Neuron (in vitro differentiated cells): Measurements from ENCODE around the gene NFATC2.

Experiments used
- H2AFZ ChIP-seq: one replicate; pipeline ENCODE4 v1.6.1; 2013; ENCODE audit warnings: low read depth, mild to moderate bottlenecking, inconsistent platforms, low read length, moderate library complexity
- H3K27me3 ChIP-seq: one replicate; pipeline ENCODE4 v1.6.1; 2013; ENCODE audit warnings: low read length; ENCODE audit not compliant: insufficient read depth
- H3K36me3 ChIP-seq: one replicate; pipeline ENCODE4 v1.6.1; 2013; ENCODE audit warnings: low read length; ENCODE audit not compliant: insufficient read depth
- H3K4me1 ChIP-seq: one replicate; pipeline ENCODE4 v1.6.1; 2013; ENCODE audit warnings: low read length; ENCODE audit not compliant: insufficient read depth
- H3K4me3 ChIP-seq: 2 replicates; pipeline ENCODE4 v1.5.1; 2013; ENCODE audit warnings: mild to moderate bottlenecking, low read length, moderate library complexity
- H3K9me3 ChIP-seq: one replicate; pipeline ENCODE4 v1.6.1; 2013; ENCODE audit warnings: low read length

NFATC2 gene

DNA sequence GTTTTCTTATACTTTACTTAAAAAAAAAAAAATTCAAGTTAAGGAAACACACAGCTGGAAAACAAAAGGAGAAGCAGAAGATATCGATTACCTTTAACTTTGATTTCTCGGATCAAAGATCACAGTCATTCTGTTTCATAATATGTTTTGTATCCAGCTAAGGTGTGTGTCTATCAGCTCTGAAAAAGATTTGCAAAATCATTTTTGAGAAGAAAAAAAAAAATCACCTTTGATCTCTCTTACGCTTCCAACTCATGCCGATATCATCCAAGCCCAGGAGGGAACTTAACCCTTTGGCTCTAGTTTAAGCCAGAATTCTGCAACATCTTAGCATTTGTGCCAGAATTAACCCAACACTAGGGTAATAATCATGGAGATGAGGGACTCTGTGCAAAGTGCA is 144.0 kb downstream of the NFATC2 start:
- H3K4me3 ChIP-seq = no peak overlapping the region
- H3K9me3 ChIP-seq = no peaks in the 10 kb centered on the region
- no peak overlapping the region for H2AFZ ChIP-seq
- H3K27me3 ChIP-seq = no peaks in the 10 kb centered on the region
- H3K4me1 ChIP-seq = no peaks in the 10 kb centered on the region
- H3K36me3 ChIP-seq = no peaks in the 10 kb centered on the region

- Histone ChIP-seq H2AFZ (no peak overlapping the region), H3K36me3 (no peaks in the 10 kb centered on the region), H3K9me3 (no peaks in the 10 kb centered on the region), H3K27me3 (no peaks in the 10 kb centered on the region), H3K4me1 (no peaks in the 10 kb centered on the region), H3K4me3 (no peak overlapping the region)
Observed at GRCh38 chr20:51398083-51398482, 144.4 kb downstream of the NFATC2 start.

DNA sequence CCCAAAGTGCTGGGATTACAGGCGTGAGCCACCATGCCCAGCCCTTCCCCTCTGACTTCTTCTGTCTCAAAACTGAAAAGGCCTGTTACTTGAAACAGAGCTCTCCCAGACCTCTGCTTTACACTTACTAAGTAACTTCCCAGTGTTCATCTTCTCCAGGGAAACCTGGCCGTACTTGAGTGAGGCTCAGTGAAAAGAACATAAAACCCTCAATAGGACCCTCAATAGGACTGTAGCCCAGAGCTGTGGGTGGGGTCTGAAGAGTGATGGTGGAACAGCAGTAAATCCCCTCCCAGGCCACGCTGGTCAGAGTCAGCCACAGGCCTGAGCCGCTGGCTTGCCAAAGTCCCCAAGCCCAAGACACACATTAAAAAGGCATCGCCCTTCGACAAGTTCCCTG is 145.4 kb downstream of the NFATC2 start:
- no peak overlapping the region for H3K4me3 ChIP-seq
- H3K9me3 ChIP-seq = no peaks in the 10 kb centered on the region
- H2AFZ ChIP-seq = no peak overlapping the region
- H3K36me3 ChIP-seq = no peaks in the 10 kb centered on the region
- H3K4me1 ChIP-seq = no peaks in the 10 kb centered on the region
- no peaks in the 10 kb centered on the region for H3K27me3 ChIP-seq

DNA sequence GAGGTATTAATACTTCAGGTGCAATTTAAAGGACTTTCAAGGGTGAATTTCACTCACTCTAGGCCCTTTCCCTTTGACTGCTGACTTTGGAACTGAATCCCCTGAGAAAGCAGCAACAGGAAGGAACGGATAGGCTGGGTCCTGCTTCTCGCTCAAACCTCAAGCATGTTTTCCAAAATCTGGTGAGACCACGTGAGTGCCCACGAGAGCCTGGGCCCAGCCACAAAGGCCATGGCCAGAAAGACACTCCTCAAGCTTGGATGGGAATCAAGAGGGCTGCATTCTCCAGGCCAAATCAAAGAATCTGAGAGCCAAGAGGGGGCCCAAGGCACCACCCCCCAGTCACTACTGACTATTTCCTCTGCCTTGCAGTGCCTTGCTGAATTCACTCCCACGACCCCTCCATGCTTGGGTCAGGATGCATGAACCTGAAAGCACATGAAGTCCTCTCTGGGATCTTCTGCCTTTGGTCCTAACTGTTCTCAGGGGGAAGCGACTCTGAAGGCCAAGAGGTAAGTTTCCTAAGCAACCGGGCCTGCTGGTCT is 146.1 kb downstream of the NFATC2 start:
- Histone ChIP-seq H3K36me3 (no peaks in the 10 kb centered on the region), H3K4me3 (no peak overlapping the region), H3K27me3 (no peaks in the 10 kb centered on the region), H2AFZ (no peak overlapping the region), H3K4me1 (no peaks in the 10 kb centered on the region), H3K9me3 (no peaks in the 10 kb centered on the region)

DNA sequence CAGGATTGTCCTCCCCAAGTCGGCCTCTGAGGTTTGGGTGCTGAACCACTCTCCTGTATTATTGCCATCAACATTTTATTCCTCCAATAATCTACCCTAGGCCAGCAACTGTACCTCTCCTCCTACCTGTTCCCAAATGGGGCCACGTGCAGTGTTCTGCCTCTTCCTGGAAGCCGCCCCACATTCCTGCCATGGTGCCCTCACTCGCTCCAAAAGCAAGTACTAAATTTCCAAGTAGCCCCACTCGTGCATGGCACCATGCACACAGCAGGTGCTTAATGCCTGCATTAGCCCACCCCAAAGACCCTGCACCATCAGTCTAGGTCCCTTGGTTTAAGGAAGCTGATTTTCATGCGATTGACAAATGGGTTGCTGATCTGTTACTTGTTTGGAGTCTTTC is 147.8 kb downstream of the NFATC2 start:
- H3K36me3 ChIP-seq = no peaks in the 10 kb centered on the region
- H3K4me1 ChIP-seq = no peaks in the 10 kb centered on the region
- no peak overlapping the region for H3K4me3 ChIP-seq
- H3K27me3 ChIP-seq = no peaks in the 10 kb centered on the region
- H2AFZ ChIP-seq = no peak overlapping the region
- H3K9me3 ChIP-seq = no peaks in the 10 kb centered on the region

GRCh38 chr20:51393571-51393970 is 148.9 kb downstream of the NFATC2 start:
- Histone ChIP-seq H3K4me3 (no peak overlapping the region), H2AFZ (no peak overlapping the region), H3K27me3 (no peaks in the 10 kb centered on the region), H3K4me1 (no peaks in the 10 kb centered on the region), H3K36me3 (no peaks in the 10 kb centered on the region), H3K9me3 (no peaks in the 10 kb centered on the region)

GRCh38 chr20:51392614-51393186 is 149.8 kb downstream of the NFATC2 start:
- H3K4me1 ChIP-seq = peaks cover 2% of the 10 kb centered on the region
- H3K36me3 ChIP-seq = no peaks in the 10 kb centered on the region
- H2AFZ ChIP-seq = no peak overlapping the region
- no peak overlapping the region for H3K4me3 ChIP-seq
- H3K9me3 ChIP-seq = no peaks in the 10 kb centered on the region
- H3K27me3 ChIP-seq = no peaks in the 10 kb centered on the region

DNA sequence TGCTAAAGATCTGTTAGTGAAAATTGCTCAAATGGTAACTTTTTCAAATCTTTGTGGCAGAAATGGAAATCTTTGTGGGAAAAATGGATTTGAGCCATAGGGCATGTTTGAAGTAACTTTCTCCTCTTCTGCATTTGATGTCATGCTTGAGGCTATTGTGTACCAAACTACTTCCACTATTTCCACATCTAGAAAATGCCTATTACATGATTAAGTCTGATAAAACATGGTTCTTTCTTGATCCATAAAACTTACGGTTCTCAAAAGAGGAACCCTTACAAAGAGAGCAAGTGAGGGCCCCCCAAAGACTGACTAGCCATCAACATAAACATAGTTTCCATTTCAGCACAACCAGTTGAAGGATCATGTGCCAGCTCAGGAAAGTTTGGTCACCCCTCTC is 150.6 kb downstream of the NFATC2 start:
- peaks cover 10% of the 10 kb centered on the region for H3K4me1 ChIP-seq

DNA sequence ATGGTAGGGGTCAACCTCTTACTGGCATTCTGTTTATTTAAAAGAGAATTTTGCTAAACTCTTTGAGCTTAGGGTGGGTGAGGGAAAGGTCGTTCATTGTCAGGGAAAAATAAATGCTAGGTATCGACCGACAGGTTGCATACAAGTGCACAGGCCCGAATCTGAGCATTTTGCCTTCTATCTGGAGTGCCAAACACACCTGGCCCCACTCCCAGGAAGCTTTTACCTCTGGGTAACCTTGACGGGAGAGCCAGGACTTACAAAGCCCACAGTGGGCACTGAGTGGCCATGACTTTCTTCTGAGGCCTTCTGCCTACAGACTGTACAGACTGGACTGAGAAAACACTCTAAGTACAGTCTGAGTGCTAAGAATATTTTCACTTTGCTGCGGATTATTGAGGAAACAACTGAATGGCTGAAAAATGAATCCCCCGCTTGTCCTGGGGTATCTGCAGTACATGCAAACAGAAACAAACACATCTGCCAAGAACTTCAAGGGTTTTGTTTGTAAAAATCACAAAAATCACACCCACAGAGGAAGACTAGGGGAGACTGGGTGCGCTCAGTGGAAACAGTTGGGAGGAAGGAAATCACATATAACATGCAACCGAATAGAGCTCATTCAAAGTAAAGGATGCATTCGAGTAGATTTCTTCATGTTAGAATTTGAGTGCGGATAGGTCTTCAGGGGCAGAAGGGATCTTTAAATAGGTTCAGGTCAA is 152.8 kb downstream of the NFATC2 start:
- H2AFZ ChIP-seq = no peak overlapping the region

More for the DNA sequence above, 150.6 kb downstream of the NFATC2 start:
- H3K27me3 ChIP-seq = no peaks in the 10 kb centered on the region
- H3K4me3 ChIP-seq = no peak overlapping the region
- no peaks in the 10 kb centered on the region for H3K9me3 ChIP-seq
- H3K36me3 ChIP-seq = no peaks in the 10 kb centered on the region
- no peak overlapping the region for H2AFZ ChIP-seq

GRCh38 chr20:51388756-51389542 is 153.6 kb downstream of the NFATC2 start:
- Histone ChIP-seq H3K4me3 (no peak overlapping the region), H3K9me3 (no peaks in the 10 kb centered on the region), H2AFZ (no peak overlapping the region), H3K36me3 (no peaks in the 10 kb centered on the region), H3K4me1 (peaks cover 13% of the 10 kb centered on the region), H3K27me3 (no peaks in the 10 kb centered on the region)

More for the DNA sequence above, 152.8 kb downstream of the NFATC2 start:
- H3K36me3 ChIP-seq = no peaks in the 10 kb centered on the region
- no peaks in the 10 kb centered on the region for H3K27me3 ChIP-seq
- peaks cover 13% of the 10 kb centered on the region for H3K4me1 ChIP-seq
- no peaks in the 10 kb centered on the region for H3K9me3 ChIP-seq
- no peak overlapping the region for H3K4me3 ChIP-seq

DNA sequence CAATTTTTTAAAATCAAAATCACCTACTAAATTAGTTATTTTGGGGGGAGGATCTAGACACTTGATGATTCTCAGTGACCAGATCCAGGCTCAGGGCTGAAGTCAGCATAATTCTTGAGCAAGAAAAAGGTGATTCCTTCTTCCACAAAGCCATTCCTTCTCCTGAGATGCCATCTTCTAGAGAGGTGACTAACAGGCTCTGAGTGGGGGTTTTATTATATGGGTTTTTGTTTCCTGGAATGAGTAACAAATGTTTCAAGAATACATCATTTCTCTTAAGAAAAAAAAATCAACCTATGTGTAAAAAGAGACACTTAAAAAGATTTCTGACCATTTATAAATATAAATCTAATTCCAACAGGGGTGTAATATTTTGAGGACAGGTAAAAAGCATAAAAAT is 154.3 kb downstream of the NFATC2 start:
- Histone ChIP-seq H3K4me1 (peaks cover 13% of the 10 kb centered on the region), H2AFZ (no peak overlapping the region), H3K4me3 (no peak overlapping the region), H3K9me3 (no peaks in the 10 kb centered on the region), H3K36me3 (no peaks in the 10 kb centered on the region), H3K27me3 (no peaks in the 10 kb centered on the region)

- Histone ChIP-seq H3K9me3 (no peaks in the 10 kb centered on the region), H3K27me3 (no peaks in the 10 kb centered on the region), H2AFZ (no peak overlapping the region), H3K4me3 (no peak overlapping the region), H3K4me1 (peaks cover 13% of the 10 kb centered on the region), H3K36me3 (no peaks in the 10 kb centered on the region)
Observed at GRCh38 chr20:51387125-51387875, 155.2 kb downstream of the NFATC2 start.
